Gastroesophageal sphincter (tissue), 3 donors: Measurements from ENCODE around the gene CDKAL1.

Experiments
- CTCF ChIP-seq, 4 experiments: fragments of 200-600 bp in 2 of 4; fragments of 450-650 bp in 2 of 4; sonication (generic) in 1 of 4; IDR thresholded peaks; one replicate each; pipeline ENCODE4 v1.5.1; 2017 to 2019; ENCODE audit warnings: antibody characterized with exemption in 4 of 4, mild to moderate bottlenecking in 2 of 4, moderate library complexity in 2 of 4
- EP300 ChIP-seq: sonication (generic); formaldehyde crosslinking; IDR thresholded peaks from one replicate; pipeline ENCODE4 v1.6.1; 2017; ENCODE audit warnings: antibody characterized with exemption, mild to moderate bottlenecking
- POLR2A ChIP-seq, 2 donors: fragments of 450-650 bp; IDR thresholded peaks; one replicate each; pipeline ENCODE4 v1.6.1; 2017; ENCODE audit warnings: antibody characterized with exemption in 2 of 2, mild to moderate bottlenecking in 2 of 2, moderate library complexity in 1 of 2
- POLR2AphosphoS5 ChIP-seq: sonication (generic); formaldehyde crosslinking; IDR thresholded peaks from one replicate; pipeline ENCODE4 v1.6.1; 2017; ENCODE audit warnings: antibody characterized with exemption

DNA sequence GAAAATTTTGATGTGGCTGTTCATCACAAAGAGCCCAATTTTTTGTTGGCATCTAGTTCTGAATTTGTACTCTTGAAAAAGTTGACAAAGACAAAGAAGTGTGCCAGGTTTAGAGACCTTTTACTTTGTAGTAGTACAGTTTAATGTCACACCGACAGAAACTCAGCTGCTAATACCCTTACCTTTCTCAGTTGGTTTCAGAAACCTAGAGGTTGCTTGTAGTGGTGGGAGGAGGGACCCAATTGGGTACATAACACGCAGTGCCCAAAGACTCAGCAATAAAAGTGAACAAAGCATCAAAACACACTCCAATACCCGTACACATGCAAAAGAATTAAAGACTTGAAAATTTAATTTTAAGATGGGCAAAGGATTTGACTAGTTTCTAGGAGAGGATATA lies 203.7 kb downstream of the CDKAL1 start:
- TF ChIP-seq CTCF (IDR thresholded peaks at IDR 0.05) (no peak), POLR2A (IDR thresholded peaks at IDR 0.05) (no peak), EP300 (no peak), POLR2AphosphoS5 (no peak)
